ENCODE measurements around the gene OXLD1. TPM values are rescaled to one million over a fixed set of nuclear protein-coding genes. Genes with fewer than 3 reads are reported as not detected.

The OXLD1 gene
- total and polyA plus RNA-seq, 4 donors, result 11.2 to 26.4 (median 19.0) TPM

- H3K27me3 ChIP-seq (ENCODE audit: control insufficient read depth in 4 of 4, insufficient read depth in 4 of 4, low read length in 3 of 4), result peaks cover 0 to 6% (median 3%) of the 10 kb centered on the region in 4 donors
- no peaks in the 10 kb centered on the region for H3K36me3 ChIP-seq (ENCODE audit: control insufficient read depth in 4 of 4, insufficient read depth in 3 of 4, low read depth in 1 of 4, low read length in 3 of 4)
- peaks cover 0 to 5% (median 2%) of the 10 kb centered on the region in 4 donors for H3K9me3 ChIP-seq (ENCODE audit: control insufficient read depth in 4 of 4, low read length in 3 of 4)
- no peak overlapping the region for H3K9ac ChIP-seq (ENCODE audit: low read depth in 1 of 2, low read length in 2 of 2)
- DNase-seq (ENCODE audit: low spot score), result no peak
- H3K27ac ChIP-seq (ENCODE audit: low read depth in 1 of 2, low read length in 2 of 2), result no peak overlapping the region
- TF ChIP-seq HNF4G (IDR thresholded peaks at IDR 0.05) (no peak), REST (IDR thresholded peaks at IDR 0.05) (no peak), FOXA1 (IDR thresholded peaks at IDR 0.05) (no peak), EGR1 (IDR thresholded peaks at IDR 0.05; ENCODE audit: low read depth in 2 of 2) (no peak), FOXA2 (IDR thresholded peaks at IDR 0.05) (no peak), TAF1 (conservative IDR thresholded peaks at IDR 0.05) (no peak), RXRA (IDR thresholded peaks at IDR 0.05) (no peak), MAX (IDR thresholded peaks at IDR 0.05) (no peak)
- no peaks in the 10 kb centered on the region for H3K4me1 ChIP-seq (ENCODE audit: control insufficient read depth in 4 of 4, insufficient read depth in 4 of 4, low read length in 3 of 4)
- no peak overlapping the region for H3K4me3 ChIP-seq (ENCODE audit: low read depth in 1 of 3, low read length in 3 of 3)
- 67% methylated on average over 14 of the region's 14 CpGs for WGBS
Observed at GRCh38 chr17:81648707-81649085, 17.7 kb downstream of the OXLD1 start.

- no peak for DNase-seq (ENCODE audit: low spot score)
- no peaks in the 10 kb centered on the region for H3K36me3 ChIP-seq (ENCODE audit: control insufficient read depth in 4 of 4, insufficient read depth in 3 of 4, low read depth in 1 of 4, low read length in 3 of 4)
- H3K4me1 ChIP-seq (ENCODE audit: control insufficient read depth in 4 of 4, insufficient read depth in 4 of 4, low read length in 3 of 4), result no peaks in the 10 kb centered on the region
- H3K27me3 ChIP-seq (ENCODE audit: control insufficient read depth in 4 of 4, insufficient read depth in 4 of 4, low read length in 3 of 4), result peaks cover 0 to 6% (median 3%) of the 10 kb centered on the region in 4 donors
- no peak overlapping the region for H3K27ac ChIP-seq (ENCODE audit: low read depth in 1 of 2, low read length in 2 of 2)
- H3K9ac ChIP-seq (ENCODE audit: low read depth in 1 of 2, low read length in 2 of 2), result no peak overlapping the region
- no peak overlapping the region for H3K4me3 ChIP-seq (ENCODE audit: low read depth in 1 of 3, low read length in 3 of 3)
- WGBS, result 12% methylated on average over 78 of the region's 78 CpGs
- no peak for TF ChIP-seq ZBTB33 (IDR thresholded peaks at IDR 0.05)
- H3K9me3 ChIP-seq (ENCODE audit: control insufficient read depth in 4 of 4, low read length in 3 of 4), result peaks cover 0 to 5% (median 2%) of the 10 kb centered on the region in 4 donors
Observed at GRCh38 chr17:81648013-81648706, 18.2 kb downstream of the OXLD1 start.

- no peak overlapping the region for H3K27ac ChIP-seq (ENCODE audit: low read depth in 1 of 2, low read length in 2 of 2)
- WGBS, result 36% methylated on average over 21 of the region's 21 CpGs
- H3K4me1 ChIP-seq (ENCODE audit: control insufficient read depth in 4 of 4, insufficient read depth in 4 of 4, low read length in 3 of 4), result no peaks in the 10 kb centered on the region
Observed at GRCh38 chr17:81647640-81648012, 18.8 kb downstream of the OXLD1 start.

More at GRCh38 chr17:81647640-81648012, 18.8 kb downstream of the OXLD1 start:
- no peak for DNase-seq (ENCODE audit: low spot score)
- Histone ChIP-seq H3K36me3 (ENCODE audit: control insufficient read depth in 4 of 4, insufficient read depth in 3 of 4, low read depth in 1 of 4, low read length in 3 of 4) (no peaks in the 10 kb centered on the region), H3K27me3 (ENCODE audit: control insufficient read depth in 4 of 4, insufficient read depth in 4 of 4, low read length in 3 of 4) (peaks cover 0 to 6% (median 3%) of the 10 kb centered on the region in 4 donors), H3K9ac (ENCODE audit: low read depth in 1 of 2, low read length in 2 of 2) (no peak overlapping the region), H3K9me3 (ENCODE audit: control insufficient read depth in 4 of 4, low read length in 3 of 4) (peaks cover 0 to 5% (median 2%) of the 10 kb centered on the region in 4 donors), H3K4me3 (ENCODE audit: low read depth in 1 of 3, low read length in 3 of 3) (no peak overlapping the region)
- TF ChIP-seq HNF4A (conservative IDR thresholded peaks at IDR 0.05), result no peak
- TF ChIP-seq CTCF (IDR thresholded peaks at IDR 0.05; ENCODE audit: low read depth, low read length, missing input control), result no peak
- no peak for TF ChIP-seq FOXA1 (IDR thresholded peaks at IDR 0.05)
- TF ChIP-seq ATF3 (IDR thresholded peaks at IDR 0.05), result no peak
- no peak for TF ChIP-seq TAF1 (conservative IDR thresholded peaks at IDR 0.05)
- TF ChIP-seq MAX (IDR thresholded peaks at IDR 0.05), result no peak
- TF ChIP-seq RAD21 (IDR thresholded peaks at IDR 0.05), result no peak
- no peak for TF ChIP-seq GABPA (IDR thresholded peaks at IDR 0.05 in 1 of 2, conservative IDR thresholded peaks at IDR 0.05 in 1 of 2)
- TF ChIP-seq SP1 (IDR thresholded peaks at IDR 0.05), result no peak
